DND-41 (cell line): ENCODE measurements around the gene FAM20B.

ENCODE experiments used
- ATAC-seq: fragments of 200-7000 bp; cut with Tn5 transposase; 3 replicates; pipeline ENCODE4 v1.9.1; 2021; ENCODE audit warnings: low read depth; ENCODE audit not compliant: insufficient read depth
- DNase-seq: peaks from one replicate; pipeline ENCODE4 v3.0.0-alpha.2; 2020
- H2AFZ ChIP-seq: 2 replicates; pipeline ENCODE4 v1.6.0; 2012; ENCODE audit warnings: low read depth, low read length
- H3K27ac ChIP-seq: 2 replicates; pipeline ENCODE4 v1.5.1; 2012; ENCODE audit warnings: low read length, inconsistent platforms
- H3K27me3 ChIP-seq: fragments of 200-600 bp; sonication (generic); 2 replicates; pipeline ENCODE4 v1.6.0; 2012; ENCODE audit warnings: low read length, mild to moderate bottlenecking, inconsistent platforms; ENCODE audit not compliant: insufficient read depth, poor library complexity
- H3K36me3 ChIP-seq: 2 replicates; pipeline ENCODE4 v1.5.1; 2012; ENCODE audit warnings: low read length, inconsistent platforms; ENCODE audit not compliant: insufficient read depth
- H3K4me1 ChIP-seq: 2 replicates; pipeline ENCODE4 v1.5.1; 2012; ENCODE audit warnings: mild to moderate bottlenecking, low read length; ENCODE audit not compliant: insufficient read depth
- H3K4me2 ChIP-seq: 2 replicates; pipeline ENCODE4 v1.6.0; 2012; ENCODE audit warnings: mild to moderate bottlenecking, moderate library complexity, low read length, inconsistent platforms; ENCODE audit not compliant: insufficient read depth
- H3K4me3 ChIP-seq, 2 experiments: fragments of 200-600 bp in 1 of 2; shearing (Covaris generic) in 1 of 2; 2 replicates each; pipeline ENCODE4 v1.5.1; 2012 to 2016; ENCODE audit warnings: inconsistent platforms in 2 of 2, low read length in 2 of 2, mild to moderate bottlenecking in 2 of 2, low read depth in 1 of 2, moderate library complexity in 1 of 2
- H3K79me2 ChIP-seq: 2 replicates; pipeline ENCODE4 v1.6.0; 2012; ENCODE audit warnings: low read length, inconsistent platforms; ENCODE audit not compliant: insufficient read depth
- H3K9ac ChIP-seq: 2 replicates; pipeline ENCODE4 v1.6.0; 2012; ENCODE audit warnings: low read depth, mild to moderate bottlenecking, inconsistent platforms, low read length, moderate library complexity
- H3K9me3 ChIP-seq: 2 replicates; pipeline ENCODE4 v1.5.1; 2012; ENCODE audit warnings: low read length, moderate library complexity, mild to moderate bottlenecking, inconsistent platforms; ENCODE audit not compliant: insufficient read depth, severe bottlenecking
- H4K20me1 ChIP-seq: 2 replicates; pipeline ENCODE4 v1.6.0; 2012; ENCODE audit warnings: low read length; ENCODE audit not compliant: insufficient read depth
- EZH2 ChIP-seq: IDR thresholded peaks from 3 replicates; pipeline ENCODE4 v1.6.1; 2012; ENCODE audit warnings: borderline replicate concordance, low read depth, mild to moderate bottlenecking, moderate library complexity, low read length, inconsistent platforms; ENCODE audit not compliant: severe bottlenecking
- TF ChIP-seq, protein P1 (sequence below): IDR thresholded peaks from 2 replicates; pipeline ENCODE4 v1.5.1; 2012; ENCODE audit warnings: borderline replicate concordance, low read length, moderate library complexity, mild to moderate bottlenecking; ENCODE audit not compliant: poor library complexity, severe bottlenecking; ENCODE audit errors: extremely low read depth

Gene FAM20B

GRCh38 chr1:179104611-179105250 is 79.0 kb downstream of the FAM20B start:
- no peaks in the 10 kb centered on the region for H3K4me1 ChIP-seq
- no peaks in the 10 kb centered on the region for H3K79me2 ChIP-seq
- no peaks in the 10 kb centered on the region for H3K9me3 ChIP-seq
- no peak for DNase-seq
- H3K36me3 ChIP-seq, result peaks cover 24% of the 10 kb centered on the region
- no peak overlapping the region for H3K9ac ChIP-seq
- H3K4me2 ChIP-seq, result no peak overlapping the region
- TF ChIP-seq, protein P1, sequence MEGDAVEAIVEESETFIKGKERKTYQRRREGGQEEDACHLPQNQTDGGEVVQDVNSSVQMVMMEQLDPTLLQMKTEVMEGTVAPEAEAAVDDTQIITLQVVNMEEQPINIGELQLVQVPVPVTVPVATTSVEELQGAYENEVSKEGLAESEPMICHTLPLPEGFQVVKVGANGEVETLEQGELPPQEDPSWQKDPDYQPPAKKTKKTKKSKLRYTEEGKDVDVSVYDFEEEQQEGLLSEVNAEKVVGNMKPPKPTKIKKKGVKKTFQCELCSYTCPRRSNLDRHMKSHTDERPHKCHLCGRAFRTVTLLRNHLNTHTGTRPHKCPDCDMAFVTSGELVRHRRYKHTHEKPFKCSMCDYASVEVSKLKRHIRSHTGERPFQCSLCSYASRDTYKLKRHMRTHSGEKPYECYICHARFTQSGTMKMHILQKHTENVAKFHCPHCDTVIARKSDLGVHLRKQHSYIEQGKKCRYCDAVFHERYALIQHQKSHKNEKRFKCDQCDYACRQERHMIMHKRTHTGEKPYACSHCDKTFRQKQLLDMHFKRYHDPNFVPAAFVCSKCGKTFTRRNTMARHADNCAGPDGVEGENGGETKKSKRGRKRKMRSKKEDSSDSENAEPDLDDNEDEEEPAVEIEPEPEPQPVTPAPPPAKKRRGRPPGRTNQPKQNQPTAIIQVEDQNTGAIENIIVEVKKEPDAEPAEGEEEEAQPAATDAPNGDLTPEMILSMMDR, result no peak
- TF ChIP-seq EZH2, result no peak
- no peaks in the 10 kb centered on the region for H4K20me1 ChIP-seq
- H2AFZ ChIP-seq, result no peak overlapping the region
- H3K27me3 ChIP-seq, result no peaks in the 10 kb centered on the region
- no peak overlapping the region for H3K4me3 ChIP-seq
- no peak overlapping the region for H3K27ac ChIP-seq
- no peak for ATAC-seq

DNA sequence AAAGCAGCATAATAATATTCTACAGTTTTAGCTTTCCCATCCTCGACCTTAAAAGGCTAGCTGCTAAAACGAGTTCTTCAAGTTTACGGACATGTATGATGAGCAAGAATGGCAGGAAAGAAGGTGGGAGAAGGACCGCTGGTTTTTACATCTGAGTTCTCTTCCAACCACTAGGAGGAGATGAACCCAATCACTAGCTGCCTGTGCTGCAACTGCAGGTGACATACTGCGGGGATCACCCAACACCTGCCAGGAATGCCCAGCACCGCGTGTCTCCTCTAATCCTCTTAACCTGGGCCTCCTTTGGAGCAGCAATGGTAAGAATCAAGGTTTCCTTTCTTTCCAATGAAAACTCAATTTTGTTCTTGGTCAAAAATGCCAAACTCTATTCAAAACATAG is 79.7 kb downstream of the FAM20B start:
- no peaks in the 10 kb centered on the region for H3K4me1 ChIP-seq
- no peak overlapping the region for H2AFZ ChIP-seq
- no peak overlapping the region for H3K4me2 ChIP-seq
- no peak overlapping the region for H3K9ac ChIP-seq
- no peak for DNase-seq
- H3K27ac ChIP-seq, result no peak overlapping the region
- TF ChIP-seq, protein P1, result peak; percentile 45
- no peak for TF ChIP-seq EZH2
- ATAC-seq, result 0 out of 3 replicates have a peak, but pooled peaks have one; percentile 47
- H3K9me3 ChIP-seq, result no peaks in the 10 kb centered on the region
- H3K79me2 ChIP-seq, result no peaks in the 10 kb centered on the region
- H3K27me3 ChIP-seq, result no peaks in the 10 kb centered on the region
- H3K36me3 ChIP-seq, result peaks cover 29% of the 10 kb centered on the region
- no peaks in the 10 kb centered on the region for H4K20me1 ChIP-seq
- no peak overlapping the region for H3K4me3 ChIP-seq

GRCh38 chr1:179107706-179108629 is 82.3 kb downstream of the FAM20B start:
- no peaks in the 10 kb centered on the region for H3K27me3 ChIP-seq
- H4K20me1 ChIP-seq, result no peaks in the 10 kb centered on the region
- H3K4me1 ChIP-seq, result no peaks in the 10 kb centered on the region
- no peak overlapping the region for H3K9ac ChIP-seq
- peaks cover 43% of the 10 kb centered on the region for H3K36me3 ChIP-seq
- H3K79me2 ChIP-seq, result no peaks in the 10 kb centered on the region
- no peak for TF ChIP-seq EZH2
- TF ChIP-seq, protein P1, result no peak
- H3K4me3 ChIP-seq, result no peak overlapping the region
- no peaks in the 10 kb centered on the region for H3K9me3 ChIP-seq
- no peak overlapping the region for H2AFZ ChIP-seq
- ATAC-seq, result no peak
- H3K27ac ChIP-seq, result no peak overlapping the region
- H3K4me2 ChIP-seq, result no peak overlapping the region
- no peak for DNase-seq
